Stimulated activated CD4-positive, alpha-beta T cell treated with anti-CD3 and anti-CD28 coated beads, Interleukin-1b, Interleukin-23, amount 100 ng/mL, for 48 hours (primary cell): Measurements from ENCODE around the gene AKNA.

Experiments
- DNase-seq: peaks from one replicate; pipeline ENCODE4 v3.0.0-alpha.2; 2020

Gene AKNA

GRCh38 chr9:114372921-114373448 lies 14.8 kb downstream of the AKNA start:
- DNase-seq: peak; percentile 86

GRCh38 chr9:114371973-114372917 lies 15.5 kb downstream of the AKNA start:
- DNase-seq: no peak

GRCh38 chr9:114371343-114371944 lies 16.3 kb downstream of the AKNA start:
- no peak for DNase-seq

- no peak for DNase-seq
These were observed 16.8 kb downstream of the AKNA start for GRCh38 chr9:114370968-114371320.

GRCh38 chr9:114370251-114370967 lies 17.4 kb downstream of the AKNA start:
- DNase-seq: no peak

GRCh38 chr9:114369216-114370130 lies 18.3 kb downstream of the AKNA start:
- DNase-seq: no peak

- DNase-seq: no peak
These were observed 19.8 kb downstream of the AKNA start for GRCh38 chr9:114367772-114368569.

- DNase-seq: no peak
These were observed 20.4 kb downstream of the AKNA start for GRCh38 chr9:114367366-114367765.

- no peak for DNase-seq
These were observed 21.3 kb downstream of the AKNA start for GRCh38 chr9:114366334-114367128.

GRCh38 chr9:114365194-114365593 lies 22.6 kb downstream of the AKNA start:
- no peak for DNase-seq

GRCh38 chr9:114364134-114365041 lies 23.4 kb downstream of the AKNA start:
- no peak for DNase-seq

GRCh38 chr9:114363424-114363823 lies 24.4 kb downstream of the AKNA start:
- no peak for DNase-seq

GRCh38 chr9:114362394-114362793 lies 25.4 kb downstream of the AKNA start:
- no peak for DNase-seq

- no peak for DNase-seq
These were observed 26.2 kb downstream of the AKNA start for GRCh38 chr9:114361542-114361941.

- DNase-seq: no peak
These were observed 28.0 kb downstream of the AKNA start for GRCh38 chr9:114359801-114360200.

- DNase-seq: no peak
These were observed 29.9 kb downstream of the AKNA start for GRCh38 chr9:114357911-114358328.

- DNase-seq: no peak
These were observed 30.4 kb downstream of the AKNA start for GRCh38 chr9:114357360-114357759.

GRCh38 chr9:114356792-114357191 lies 31.0 kb downstream of the AKNA start:
- DNase-seq: no peak

GRCh38 chr9:114355821-114356220 lies 32.0 kb downstream of the AKNA start:
- DNase-seq: no peak
